ENCODE results near the gene ACVR2A.

- TF ChIP-seq EP300 (IDR thresholded peaks at IDR 0.05) (no peak), CTCF (IDR thresholded peaks at IDR 0.05) (no peak)
These were observed 43.9 kb downstream of the ACVR2A start for GRCh38 chr2:147888680-147889079.
